PC-3 (cell line): Measurements from ENCODE around the gene ANKHD1. TPM values are rescaled to one million over a fixed set of nuclear protein-coding genes. Genes with fewer than 3 reads are reported as not detected.

Experiments
- ATAC-seq: fragments of 200-7000 bp; cut with Tn5 transposase; 2 replicates; pipeline ENCODE4 v1.9.1; 2020; ENCODE audit warnings: mild to moderate bottlenecking, moderate library complexity
- BruUV-seq: library from RNA; stranded (reverse); fragments of 400-500 nt; replicated peaks from 2 replicates; lab custom pipeline; 2021; lab: Mats Ljungman, UMichigan
- CTCF ChIA-PET: fragments of 300-600 bp; sonication (Branson Sonifier 250); formaldehyde crosslinking; loops from one replicate; lab custom pipeline; 2022; ENCODE audit warnings: antibody characterized with exemption; lab: Charles Lee
- POLR2A ChIA-PET: fragments of 300-600 bp; sonication (Branson Sonifier 250); formaldehyde crosslinking; loops from one replicate; lab custom pipeline; 2022; ENCODE audit warnings: antibody characterized with exemption; ENCODE audit not compliant: unreplicated experiment; lab: Charles Lee
- DNase-seq: peaks from one replicate; pipeline ENCODE4 v3.0.0-alpha.2; 2015
- H2AFZ ChIP-seq: fragments of 300-600 bp; sonication (generic); 2 replicates; pipeline ENCODE4 v1.6.0; 2016; ENCODE audit warnings: antibody characterized with exemption, low read length
- H3F3A ChIP-seq: fragments of 300-600 bp; sonication (generic); one replicate; pipeline ENCODE4 v1.6.0; 2017; ENCODE audit warnings: antibody characterized with exemption, low read length, control low read depth, mild to moderate bottlenecking; ENCODE audit not compliant: unreplicated experiment
- H3K27ac ChIP-seq: fragments of 300-600 bp; sonication (generic); 2 replicates; pipeline ENCODE4 v1.5.1; 2016; ENCODE audit warnings: mild to moderate bottlenecking, low read length
- H3K27me3 ChIP-seq: fragments of 300-600 bp; sonication (generic); 2 replicates; pipeline ENCODE4 v1.6.1; 2016; ENCODE audit warnings: low read length, mixed read lengths
- H3K36me3 ChIP-seq: fragments of 300-600 bp; sonication (generic); 2 replicates; pipeline ENCODE4 v1.6.1; 2016; ENCODE audit warnings: low read depth, mixed run types, low read length, mixed read lengths
- H3K4me1 ChIP-seq: fragments of 300-600 bp; sonication (generic); 2 replicates; pipeline ENCODE4 v1.5.1; 2016; ENCODE audit warnings: low read length; ENCODE audit not compliant: insufficient read depth
- H3K4me2 ChIP-seq: fragments of 300-600 bp; sonication (generic); 2 replicates; pipeline ENCODE4 v1.6.0; 2016; ENCODE audit warnings: low read length
- H3K4me3 ChIP-seq: fragments of 300-600 bp; sonication (generic); 2 replicates; pipeline ENCODE4 v1.5.1; 2016; ENCODE audit warnings: mild to moderate bottlenecking, low read length, mixed read lengths
- H3K79me2 ChIP-seq: fragments of 300-600 bp; sonication (generic); 2 replicates; pipeline ENCODE4 v1.6.1; 2017; ENCODE audit warnings: low read length, mixed read lengths
- H3K9ac ChIP-seq: fragments of 300-600 bp; sonication (generic); 2 replicates; pipeline ENCODE4 v1.6.0; 2016; ENCODE audit warnings: mild to moderate bottlenecking, low read length
- H3K9me2 ChIP-seq: fragments of 300-600 bp; sonication (generic); replicated peaks from 2 replicates; pipeline ENCODE4 v1.6.1; 2016; ENCODE audit warnings: mixed run types, low read length, mixed read lengths
- H3K9me3 ChIP-seq: fragments of 300-600 bp; sonication (generic); 2 replicates; pipeline ENCODE4 v1.6.1; 2016; ENCODE audit warnings: low read length, mixed read lengths
- H4K20me1 ChIP-seq: fragments of 300-600 bp; sonication (generic); 2 replicates; pipeline ENCODE4 v1.6.1; 2016; ENCODE audit warnings: low read length, mixed read lengths
- EZH2 ChIP-seq: fragments of 300-600 bp; sonication (generic); IDR thresholded peaks from one replicate; pipeline ENCODE4 v1.6.1; 2017; ENCODE audit warnings: antibody characterized with exemption, mild to moderate bottlenecking, low read length; ENCODE audit not compliant: unreplicated experiment
- EZH2phosphoT487 ChIP-seq: fragments of 300-600 bp; sonication (generic); IDR thresholded peaks from 2 replicates; pipeline ENCODE4 v1.6.1; 2018; ENCODE audit warnings: mild to moderate bottlenecking, antibody characterized with exemption, low read length, borderline replicate concordance
- intact Hi-C: fragments of 100-400 bp; cut with micrococcal nuclease; formaldehyde crosslinking; loops from 2 replicates; pipeline ENCODE4 v1.9.0; 2023
- total RNA-seq: library from RNA; depleted of rRNA; stranded (reverse); fragments of >200 nt; gene quantifications from 2 replicates; pipeline ENCODE4 v1.2.3, GENCODE V29; 2014
- TF ChIP-seq, protein P1 (sequence below): fragments of 300-600 bp; sonication (generic); conservative IDR thresholded peaks from 2 replicates; pipeline ENCODE4 v1.5.1; 2017; ENCODE audit warnings: antibody characterized with exemption, low read depth, mild to moderate bottlenecking, low read length

The ANKHD1 gene
- total RNA-seq, 1 experiment from 2014 or later: 64.6 TPM

DNA sequence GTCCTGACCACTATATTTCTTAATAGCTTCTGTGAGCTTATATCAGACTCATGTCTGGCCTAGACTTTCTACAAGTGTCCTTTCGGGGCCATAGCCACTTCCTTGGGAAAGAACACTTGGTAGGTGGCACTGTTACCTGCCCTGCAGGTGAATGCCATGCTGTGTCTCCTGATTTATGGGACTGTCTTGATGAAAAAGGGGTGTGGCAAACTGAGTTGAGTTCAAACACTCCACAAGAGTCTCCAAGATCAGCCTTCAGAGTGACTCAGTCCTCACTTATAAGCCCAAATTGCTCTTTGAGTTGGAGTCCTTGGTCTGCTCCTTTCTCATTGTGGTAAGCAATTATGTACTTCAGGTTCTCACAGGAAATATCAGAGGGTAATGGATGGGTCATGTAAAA lies 9.9 kb upstream of the ANKHD1 start:
- no TSS peak for BruUV-seq
- Histone ChIP-seq H3K27ac (no peak overlapping the region), H3K4me2 (no peak overlapping the region), H3K9ac (no peak overlapping the region), H2AFZ (no peak overlapping the region), H4K20me1 (no peaks in the 10 kb centered on the region), H3K27me3 (no peaks in the 10 kb centered on the region), H3K9me2 (no peaks in the 10 kb centered on the region), H3F3A (no peaks in the 10 kb centered on the region), H3K79me2 (no peaks in the 10 kb centered on the region), H3K9me3 (no peaks in the 10 kb centered on the region), H3K4me3 (no peak overlapping the region), H3K4me1 (no peaks in the 10 kb centered on the region), H3K36me3 (no peaks in the 10 kb centered on the region)
- CTCF ChIA-PET: no interaction called here
- DNase-seq: peak; percentile 33
- no peak for ATAC-seq
- POLR2A ChIA-PET: interaction anchor here (0.6 kb wide), 1 partner anchor 13 kb away, joined by 4 read pairs; no protein-coding TSS in a partner anchor
- intact Hi-C loops: no loop called here
- no peak for TF ChIP-seq EZH2phosphoT487
- TF ChIP-seq EZH2: no peak
- TF ChIP-seq, protein P1, sequence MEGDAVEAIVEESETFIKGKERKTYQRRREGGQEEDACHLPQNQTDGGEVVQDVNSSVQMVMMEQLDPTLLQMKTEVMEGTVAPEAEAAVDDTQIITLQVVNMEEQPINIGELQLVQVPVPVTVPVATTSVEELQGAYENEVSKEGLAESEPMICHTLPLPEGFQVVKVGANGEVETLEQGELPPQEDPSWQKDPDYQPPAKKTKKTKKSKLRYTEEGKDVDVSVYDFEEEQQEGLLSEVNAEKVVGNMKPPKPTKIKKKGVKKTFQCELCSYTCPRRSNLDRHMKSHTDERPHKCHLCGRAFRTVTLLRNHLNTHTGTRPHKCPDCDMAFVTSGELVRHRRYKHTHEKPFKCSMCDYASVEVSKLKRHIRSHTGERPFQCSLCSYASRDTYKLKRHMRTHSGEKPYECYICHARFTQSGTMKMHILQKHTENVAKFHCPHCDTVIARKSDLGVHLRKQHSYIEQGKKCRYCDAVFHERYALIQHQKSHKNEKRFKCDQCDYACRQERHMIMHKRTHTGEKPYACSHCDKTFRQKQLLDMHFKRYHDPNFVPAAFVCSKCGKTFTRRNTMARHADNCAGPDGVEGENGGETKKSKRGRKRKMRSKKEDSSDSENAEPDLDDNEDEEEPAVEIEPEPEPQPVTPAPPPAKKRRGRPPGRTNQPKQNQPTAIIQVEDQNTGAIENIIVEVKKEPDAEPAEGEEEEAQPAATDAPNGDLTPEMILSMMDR: no peak

DNA sequence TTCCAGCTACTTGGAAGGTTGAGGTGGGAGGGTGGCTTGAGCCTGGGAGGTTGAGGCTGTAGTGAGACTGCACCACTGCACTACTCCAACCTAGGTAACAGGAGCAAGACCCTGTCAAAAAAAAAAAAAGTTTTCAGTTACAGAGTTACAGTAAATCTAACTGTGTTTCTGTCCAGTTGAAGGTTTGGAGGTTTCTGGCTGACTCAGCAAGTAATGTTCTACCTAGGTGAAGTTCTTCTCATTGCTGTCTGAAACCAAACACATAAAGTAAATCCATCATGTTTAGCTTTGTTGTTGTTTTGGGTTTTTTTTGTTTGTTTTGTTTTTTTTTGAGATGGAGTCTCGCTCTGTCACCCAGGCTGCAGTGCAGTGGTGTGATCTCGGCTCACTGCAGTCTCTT lies 7.9 kb upstream of the ANKHD1 start:
- Histone ChIP-seq H3F3A (no peaks in the 10 kb centered on the region), H3K9ac (no peak overlapping the region), H3K36me3 (no peaks in the 10 kb centered on the region), H3K27ac (no peak overlapping the region), H2AFZ (no peak overlapping the region), H3K9me3 (no peaks in the 10 kb centered on the region), H3K4me1 (peaks cover 8% of the 10 kb centered on the region), H3K4me2 (no peak overlapping the region), H3K9me2 (no peaks in the 10 kb centered on the region), H3K79me2 (no peaks in the 10 kb centered on the region), H3K4me3 (no peak overlapping the region), H4K20me1 (no peaks in the 10 kb centered on the region), H3K27me3 (no peaks in the 10 kb centered on the region)
- POLR2A ChIA-PET: interaction anchor here (0.7 kb wide), 1 partner anchor 15 kb away, joined by 6 read pairs; no protein-coding TSS in a partner anchor
- CTCF ChIA-PET: no interaction called here
- ATAC-seq: no peak
- intact Hi-C loops: no loop called here
- BruUV-seq: no TSS peak
- TF ChIP-seq EZH2phosphoT487 (no peak), EZH2 (no peak)
- TF ChIP-seq, protein P1: no peak
- DNase-seq: no peak

DNA sequence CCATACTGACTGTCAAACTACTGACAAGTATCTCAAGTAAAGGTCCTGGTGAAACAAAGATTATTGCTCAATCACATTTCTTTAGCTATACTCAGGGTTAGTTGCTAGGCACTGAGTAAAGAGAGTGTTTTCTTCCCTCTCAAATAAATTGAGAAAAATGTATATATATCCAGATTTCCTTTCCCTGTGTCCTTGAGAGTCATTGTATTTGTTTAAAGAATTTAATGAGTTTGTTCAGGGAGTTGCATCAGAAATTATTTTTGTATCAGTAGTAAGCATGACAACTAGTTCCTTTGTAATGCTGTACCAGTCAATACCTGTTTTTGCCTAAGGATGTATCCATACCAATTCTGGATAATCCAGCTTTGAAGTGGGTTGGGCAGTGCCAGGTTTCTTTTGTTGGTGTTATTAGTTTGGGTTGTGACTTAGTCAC lies 3.2 kb upstream of the ANKHD1 start:
- peaks cover 30% of the 10 kb centered on the region for H3K79me2 ChIP-seq
- no peaks in the 10 kb centered on the region for H3K9me3 ChIP-seq
- H2AFZ ChIP-seq: no peak overlapping the region
- H3K36me3 ChIP-seq: no peaks in the 10 kb centered on the region
- POLR2A ChIA-PET: interaction anchor here (0.6 kb wide), 1 partner anchor 140 kb away, joined by 4 read pairs; no protein-coding TSS in a partner anchor
- peak; percentile 8 for ATAC-seq
- peak; percentile 88 for DNase-seq
- H3K9ac ChIP-seq: peak overlapping the region; percentile 54; the same call in 1 of the 2 replicates
- H3K4me3 ChIP-seq: no peak overlapping the region
- intact Hi-C loops: no loop called here
- H3K4me2 ChIP-seq: peak overlapping the region; percentile 47
- no peaks in the 10 kb centered on the region for H3F3A ChIP-seq
- BruUV-seq: no TSS peak
- H4K20me1 ChIP-seq: no peaks in the 10 kb centered on the region; the same call in 1 of the 2 replicates
- peaks cover 14% of the 10 kb centered on the region for H3K4me1 ChIP-seq
- TF ChIP-seq EZH2: no peak
- TF ChIP-seq, protein P1: no peak
- no peak for TF ChIP-seq EZH2phosphoT487
- no peaks in the 10 kb centered on the region for H3K27me3 ChIP-seq
- H3K9me2 ChIP-seq: no peaks in the 10 kb centered on the region
- CTCF ChIA-PET: no interaction called here
- peak overlapping the region; percentile 87 for H3K27ac ChIP-seq
